RWPE2 (cell line): ENCODE measurements around the gene COCH.
"Not testable (repeated sequence)": the region's sequence is repeated elsewhere in the genome, so short reads cannot be mapped to it uniquely, and the experiment has no call there.

Experiments used
- ATAC-seq: fragments of 200-7000 bp; cut with Tn5 transposase; 3 replicates; pipeline ENCODE4 v1.9.1; 2021; ENCODE audit warnings: low read depth
- DNase-seq: peaks from one replicate; pipeline ENCODE4 v3.0.0-alpha.2; 2020; ENCODE audit warnings: low spot score
- H3K27ac ChIP-seq: fragments of 450-650 bp; 2 replicates; pipeline ENCODE4 v1.5.1; 2017; ENCODE audit warnings: mild to moderate bottlenecking; ENCODE audit not compliant: poor library complexity, severe bottlenecking
- H3K27me3 ChIP-seq: fragments of 250-450 bp; sonication (Bioruptor Pico); 2 replicates; pipeline ENCODE4 v1.5.1; 2021; ENCODE audit warnings: mild to moderate bottlenecking, moderate library complexity; ENCODE audit not compliant: insufficient read depth, poor library complexity, severe bottlenecking
- H3K36me3 ChIP-seq: fragments of 250-450 bp; sonication (Bioruptor Pico); 2 replicates; pipeline ENCODE4 v1.5.1; 2020; ENCODE audit warnings: low read depth, mild to moderate bottlenecking, moderate library complexity
- H3K4me1 ChIP-seq: fragments of 250-450 bp; sonication (Bioruptor Pico); 2 replicates; pipeline ENCODE4 v1.5.1; 2021; ENCODE audit warnings: mild to moderate bottlenecking, moderate library complexity; ENCODE audit not compliant: insufficient read depth, poor library complexity, severe bottlenecking
- H3K4me3 ChIP-seq: fragments of 250-450 bp; sonication (Bioruptor Pico); 2 replicates; pipeline ENCODE4 v1.5.1; 2021; ENCODE audit warnings: mild to moderate bottlenecking, moderate library complexity; ENCODE audit not compliant: severe bottlenecking
- H3K9me3 ChIP-seq: fragments of 250-450 bp; sonication (Bioruptor Pico); 2 replicates; pipeline ENCODE4 v1.5.1; 2021; ENCODE audit warnings: mild to moderate bottlenecking, moderate library complexity; ENCODE audit not compliant: severe bottlenecking
- CTCF ChIP-seq: fragments of 450-650 bp; IDR thresholded peaks from one replicate; pipeline ENCODE4 v1.5.1; 2017; ENCODE audit warnings: mild to moderate bottlenecking, moderate library complexity; ENCODE audit not compliant: poor library complexity, severe bottlenecking

Gene COCH

GRCh38 chr14:30921305-30921704 lies 46.9 kb downstream of the COCH start:
- Histone ChIP-seq H3K27me3 (no peaks in the 10 kb centered on the region), H3K27ac (no peak overlapping the region), H3K36me3 (peaks cover 85% of the 10 kb centered on the region), H3K9me3 (no peaks in the 10 kb centered on the region), H3K4me3 (no peak overlapping the region), H3K4me1 (peaks cover 11% of the 10 kb centered on the region)
- no peak for DNase-seq
- no peak; the same call in 2 of the 3 replicates for ATAC-seq
- TF ChIP-seq CTCF, result no peak

- Histone ChIP-seq H3K9me3 (no peaks in the 10 kb centered on the region), H3K27ac (no peak overlapping the region), H3K36me3 (peaks cover 86% of the 10 kb centered on the region), H3K4me1 (peaks cover 11% of the 10 kb centered on the region), H3K27me3 (no peaks in the 10 kb centered on the region), H3K4me3 (no peak overlapping the region)
- no peak for DNase-seq
- no peak for ATAC-seq
- TF ChIP-seq CTCF, result no peak
Observed at GRCh38 chr14:30921788-30922187, 47.4 kb downstream of the COCH start.

GRCh38 chr14:30925254-30925653 lies 50.9 kb downstream of the COCH start:
- no peak for TF ChIP-seq CTCF
- DNase-seq (no peak), ATAC-seq (no peak)
- Histone ChIP-seq H3K4me3 (no peak overlapping the region), H3K27ac (no peak overlapping the region), H3K36me3 (peaks cover 74% of the 10 kb centered on the region), H3K4me1 (peaks cover 11% of the 10 kb centered on the region), H3K27me3 (no peaks in the 10 kb centered on the region), H3K9me3 (peaks cover 1% of the 10 kb centered on the region)

DNA sequence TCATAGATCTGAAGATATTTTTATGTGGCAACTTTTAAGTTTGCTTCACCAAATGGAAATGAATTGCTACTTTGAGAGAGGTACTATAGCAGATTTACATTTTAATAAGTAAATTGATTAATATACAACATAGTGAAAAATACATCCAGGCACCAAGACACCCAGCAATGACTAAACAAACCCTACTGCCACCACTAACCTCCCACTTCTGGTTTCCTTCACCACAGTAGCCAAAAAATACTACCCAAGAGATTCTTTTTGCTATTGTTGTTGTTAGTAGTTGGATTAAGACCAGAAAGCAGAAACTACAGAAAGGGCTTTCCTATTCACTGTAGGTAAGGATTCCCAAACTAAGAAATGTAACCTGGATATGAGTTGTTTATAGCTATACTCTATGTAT lies 54.1 kb downstream of the COCH start:
- Histone ChIP-seq H3K36me3 (peaks cover 76% of the 10 kb centered on the region), H3K4me1 (no peaks in the 10 kb centered on the region), H3K27me3 (no peaks in the 10 kb centered on the region), H3K27ac (no peak overlapping the region), H3K4me3 (no peak overlapping the region), H3K9me3 (peaks cover 1% of the 10 kb centered on the region)
- no peak for ATAC-seq
- no peak for DNase-seq
- TF ChIP-seq CTCF, result no peak

- not testable (repeated sequence) for ATAC-seq, H3K4me1 ChIP-seq
Observed at GRCh38 chr14:30933937-30934336, 59.6 kb downstream of the COCH start.

More at GRCh38 chr14:30933937-30934336, 59.6 kb downstream of the COCH start:
- not testable (repeated sequence) for H3K27ac ChIP-seq, DNase-seq, H3K9me3 ChIP-seq, H3K4me3 ChIP-seq, H3K27me3 ChIP-seq
- H3K36me3 ChIP-seq, result peaks cover 91% of the 10 kb centered on the region
